NCI-H2107 treated with DMSO at 0.1 percent for 48 hours (cell line): Measurements from ENCODE around the gene CCSER1.

Experiments used
- DNase-seq: peaks from one replicate; lab custom pipeline; 2025; ENCODE audit not compliant: unreplicated experiment; lab: John Stamatoyannopoulos, UW

Gene CCSER1

DNA sequence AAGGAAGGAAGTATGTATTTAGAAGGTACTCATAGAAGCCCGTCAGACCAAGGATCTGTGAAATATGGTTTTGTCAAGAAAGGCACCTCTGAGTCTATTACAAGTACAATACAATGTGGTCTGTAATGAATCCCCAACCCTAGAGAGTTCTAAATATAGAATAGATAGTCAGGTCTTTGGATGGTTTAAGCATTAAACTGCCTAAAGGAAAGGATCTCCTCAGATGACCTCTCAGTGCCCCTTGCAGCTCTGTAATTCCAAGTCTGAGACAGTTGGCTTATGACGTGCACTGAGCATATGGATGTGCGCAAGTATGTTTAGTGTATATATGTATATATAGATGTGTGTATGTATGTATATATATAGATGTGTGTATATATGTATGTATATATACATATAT, 62.0 kb downstream of the CCSER1 start:
- no peak for DNase-seq

GRCh38 chr4:90189946-90190345, 62.8 kb downstream of the CCSER1 start:
- no peak for DNase-seq

GRCh38 chr4:90190525-90190924, 63.3 kb downstream of the CCSER1 start:
- DNase-seq: no peak

- DNase-seq: no peak
Measured at GRCh38 chr4:90198086-90198847, 71.1 kb downstream of the CCSER1 start.

DNA sequence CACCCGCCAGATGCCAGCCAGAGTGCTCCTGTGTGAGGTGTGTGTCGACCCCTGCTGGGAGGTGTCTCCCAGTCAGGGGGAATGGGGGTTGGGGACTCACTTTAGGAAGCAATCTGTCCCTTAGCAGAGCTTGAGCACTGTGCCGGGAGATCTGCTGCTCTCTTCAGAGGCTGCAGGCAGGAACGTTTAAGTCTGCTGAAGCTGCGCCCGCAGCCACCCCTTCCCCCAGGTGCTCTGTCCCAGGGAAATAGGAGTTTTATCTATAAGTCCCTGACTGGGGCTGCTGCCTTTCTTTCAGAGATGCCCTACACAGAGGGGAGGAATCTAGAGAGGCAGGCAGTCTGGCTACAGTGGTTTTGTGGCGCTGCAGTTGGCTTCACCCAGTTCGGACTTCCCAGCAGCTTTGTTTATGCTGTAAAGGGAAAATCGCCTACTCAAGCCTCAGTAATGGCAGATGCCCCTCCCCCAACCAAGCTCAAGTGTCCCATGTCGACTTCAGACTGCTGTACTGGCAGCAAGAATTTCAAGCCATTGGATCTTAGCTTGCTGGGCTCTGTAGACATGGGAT, 80.8 kb downstream of the CCSER1 start:
- DNase-seq: no peak

DNA sequence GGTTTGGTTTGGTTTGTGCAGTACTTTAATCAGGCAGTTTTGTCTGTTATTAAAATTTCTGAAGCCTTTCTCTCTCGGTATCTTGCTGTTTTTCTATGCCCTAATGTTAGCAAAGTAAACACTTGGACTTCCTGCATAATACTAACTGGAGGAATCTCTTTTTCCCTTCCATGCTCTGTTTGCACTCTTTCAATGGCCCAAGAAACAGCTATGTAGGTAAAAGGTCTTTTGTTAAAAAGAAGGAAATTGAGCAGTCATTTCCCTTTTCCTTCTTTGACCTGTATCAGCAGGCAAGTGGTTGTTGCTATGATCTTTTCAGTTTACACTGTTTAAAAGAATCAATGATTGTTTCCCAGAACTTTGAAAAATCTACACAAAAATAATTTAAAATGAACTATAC, 82.7 kb downstream of the CCSER1 start:
- no peak for DNase-seq

GRCh38 chr4:90211174-90211573, 84.0 kb downstream of the CCSER1 start:
- no peak for DNase-seq

- no peak for DNase-seq
Measured at GRCh38 chr4:90215286-90215685, 88.1 kb downstream of the CCSER1 start.

GRCh38 chr4:90219822-90220221, 92.6 kb downstream of the CCSER1 start:
- DNase-seq: no peak

DNA sequence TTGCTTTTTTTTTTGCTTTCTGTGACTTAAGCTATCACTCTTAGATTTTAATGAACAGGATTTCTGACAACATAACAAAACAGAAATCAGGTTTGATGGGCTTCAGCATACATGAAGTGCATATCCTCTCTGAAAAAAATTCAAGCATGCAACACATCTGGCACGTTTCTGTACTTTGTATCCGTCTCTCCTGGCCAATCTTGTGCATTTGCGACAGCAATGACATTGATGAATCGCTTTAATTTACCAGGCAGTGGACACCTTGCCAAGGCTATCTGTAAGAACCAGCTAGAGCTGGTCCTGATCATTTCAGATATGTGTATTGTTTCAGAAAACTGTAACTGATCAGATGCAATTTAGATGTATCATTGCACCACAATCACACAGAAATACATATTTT, 93.3 kb downstream of the CCSER1 start:
- no peak for DNase-seq

DNA sequence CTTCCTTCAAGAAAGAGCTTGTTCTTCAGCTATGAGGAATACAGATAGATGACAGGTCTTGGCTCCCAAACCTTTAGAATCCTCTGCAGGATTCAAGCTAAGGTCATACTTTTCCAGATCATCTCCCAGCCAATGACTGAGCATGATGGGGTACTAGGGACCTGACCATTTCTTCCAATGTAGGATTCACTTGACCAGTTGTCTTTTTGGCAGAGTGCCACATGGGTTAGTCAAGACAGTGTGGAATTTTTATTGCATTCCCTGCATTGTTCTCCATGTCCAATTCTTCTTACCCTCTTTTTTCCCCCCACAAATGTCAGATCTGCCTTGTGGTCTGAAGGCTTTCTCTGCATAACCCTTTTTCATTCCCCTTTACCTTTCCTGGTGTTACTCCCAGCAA, 99.5 kb downstream of the CCSER1 start:
- DNase-seq: no peak

- DNase-seq: no peak
Measured at GRCh38 chr4:90227177-90227576, 100.0 kb downstream of the CCSER1 start.

DNA sequence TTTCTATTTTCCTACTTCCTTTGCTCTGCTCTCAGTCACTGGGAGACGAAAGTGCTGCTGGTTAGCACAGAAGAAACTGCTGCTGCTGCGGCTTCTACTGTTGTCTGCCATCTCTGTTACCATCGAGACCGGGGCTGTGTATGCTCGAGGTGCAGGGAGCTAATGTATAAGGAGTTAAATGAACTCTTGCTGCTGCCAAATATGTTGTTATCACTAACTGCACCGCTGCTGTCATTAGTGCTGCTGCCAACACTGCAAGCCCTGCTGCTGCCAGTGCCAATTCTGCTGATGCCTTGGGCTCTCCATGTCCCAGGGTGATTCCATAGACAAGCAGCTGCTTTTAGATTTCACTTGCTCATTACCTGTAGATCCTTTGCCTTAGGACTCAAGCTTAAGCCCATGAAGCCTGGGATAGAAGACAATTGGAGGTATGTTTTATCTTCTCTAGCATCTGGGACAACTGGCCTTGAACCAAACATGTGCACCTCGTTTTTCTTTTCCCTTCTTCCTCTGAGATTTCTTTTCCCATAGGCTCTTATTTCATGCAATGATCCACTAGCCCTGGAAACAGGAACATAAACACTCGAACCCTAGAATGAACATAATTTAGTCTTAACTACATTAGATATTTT, 107.8 kb downstream of the CCSER1 start:
- no peak for DNase-seq

DNA sequence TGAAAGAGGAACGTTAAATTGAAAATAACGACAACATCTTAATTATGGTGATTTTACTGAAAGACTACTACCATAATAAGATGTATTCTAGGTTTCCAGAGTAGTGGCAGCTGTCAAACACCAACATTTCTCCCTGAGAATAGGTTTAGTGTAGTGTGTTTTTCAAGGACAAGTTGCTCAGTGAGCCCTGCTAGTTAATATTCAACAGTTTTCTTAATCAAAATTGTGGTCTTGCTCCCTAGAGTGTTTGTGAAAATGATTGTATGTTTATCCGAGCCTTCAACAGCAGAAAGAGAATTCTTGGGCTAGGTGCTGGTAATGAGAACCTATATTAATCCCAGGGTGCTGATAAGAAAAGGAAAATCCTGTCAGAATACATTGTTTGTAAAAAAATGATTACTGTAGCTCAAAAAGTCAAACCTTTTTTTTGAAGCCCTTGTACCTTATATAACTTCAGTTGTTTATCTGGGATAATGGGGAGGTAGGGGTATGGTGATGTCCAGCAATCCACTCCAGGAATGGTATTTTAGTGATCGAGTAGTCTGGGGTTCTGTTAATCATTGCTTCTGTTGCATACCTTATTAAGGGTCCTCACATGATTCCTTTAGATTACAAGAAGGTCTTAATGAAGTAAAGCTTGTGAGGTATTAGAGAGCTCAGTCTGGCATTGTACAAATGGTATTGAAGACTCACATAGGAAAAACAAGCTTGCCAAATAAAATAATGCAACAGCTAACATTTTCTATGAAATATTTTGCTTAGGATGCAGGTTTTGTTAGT, 110.7 kb downstream of the CCSER1 start:
- DNase-seq: no peak

GRCh38 chr4:90240333-90240732, 113.1 kb downstream of the CCSER1 start:
- no peak for DNase-seq

DNA sequence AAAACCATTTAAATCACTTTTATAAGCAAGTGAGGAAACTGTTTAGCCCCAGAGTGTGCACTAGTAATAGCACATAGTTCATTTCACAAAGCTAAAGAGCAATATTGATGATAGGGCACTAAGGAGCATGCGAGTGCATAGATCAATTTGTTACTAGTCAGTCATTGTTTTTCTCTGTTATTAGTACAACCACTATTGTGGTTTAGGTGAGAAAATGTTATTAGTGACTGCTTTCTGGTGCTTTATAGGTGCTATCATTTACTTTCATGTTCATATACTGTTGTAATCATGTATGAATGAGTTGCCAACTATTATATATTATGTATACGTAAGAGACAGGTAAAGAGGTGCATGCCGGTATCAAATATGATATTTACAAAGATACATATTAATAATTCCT, 113.8 kb downstream of the CCSER1 start:
- no peak for DNase-seq

DNA sequence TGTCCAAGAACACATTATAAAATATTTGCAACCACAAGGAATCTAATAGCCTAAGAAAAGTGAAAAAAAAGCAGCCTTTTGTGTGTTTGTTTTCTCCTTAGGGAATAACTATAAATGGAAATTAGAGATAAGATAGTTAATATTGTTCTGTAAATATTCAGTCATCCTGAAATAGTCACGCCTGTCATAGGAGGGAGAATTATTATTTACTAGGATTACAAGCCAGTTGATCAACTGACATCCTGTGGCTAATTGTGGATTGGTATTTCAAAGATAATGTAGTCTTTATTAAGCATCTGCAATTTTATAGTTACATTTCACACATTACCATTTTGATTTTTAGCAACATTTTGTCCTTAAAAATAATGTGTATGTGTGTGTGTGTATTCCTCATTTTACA, 118.6 kb downstream of the CCSER1 start:
- DNase-seq: no peak

GRCh38 chr4:90246816-90247215, 119.6 kb downstream of the CCSER1 start:
- DNase-seq: no peak

DNA sequence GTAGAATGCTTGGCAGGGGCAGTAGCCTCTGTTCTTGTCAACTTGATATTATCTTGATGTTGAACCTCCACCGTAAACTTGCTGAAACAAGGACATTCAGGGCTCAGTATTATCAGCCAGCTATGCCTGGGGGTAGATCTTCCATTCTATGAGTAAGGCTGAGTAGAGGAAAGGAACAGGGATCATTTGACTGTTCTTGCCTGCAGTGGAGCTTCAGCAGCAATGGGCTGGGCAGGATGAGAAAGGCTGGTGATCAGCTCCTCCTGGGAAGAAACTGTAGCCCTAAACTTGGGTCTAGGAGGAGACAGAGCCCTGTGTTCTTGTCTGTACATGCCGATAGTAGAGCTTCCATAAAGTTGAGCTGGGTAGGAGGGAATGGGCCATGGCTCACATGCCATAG, 127.2 kb downstream of the CCSER1 start:
- DNase-seq: no peak

DNA sequence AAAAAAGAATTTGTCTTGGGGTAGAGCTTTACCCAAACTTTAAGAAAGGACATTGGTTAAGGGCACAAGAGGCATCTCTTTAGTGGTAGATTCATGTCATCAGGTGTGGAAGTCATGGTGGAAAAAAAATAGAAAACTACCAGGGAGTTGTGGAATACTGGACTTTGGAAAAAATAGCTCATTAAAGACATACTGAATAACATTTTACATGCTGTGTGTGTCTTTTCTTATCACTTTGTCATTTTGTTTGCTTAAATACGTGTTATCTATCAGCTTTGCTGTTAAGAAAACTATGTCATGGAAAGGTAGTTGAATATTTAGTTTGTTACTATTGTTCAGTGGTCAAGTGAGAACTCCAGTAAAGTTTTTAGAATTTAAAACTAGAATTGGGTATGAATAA, 147.0 kb downstream of the CCSER1 start:
- no peak for DNase-seq

- no peak for DNase-seq
Measured at GRCh38 chr4:90280954-90281353, 153.8 kb downstream of the CCSER1 start.
